ENCODE results near the gene NR4A1.

GRCh38 chr12:52043386-52044212, 7.6 kb upstream of the NR4A1 start:
- TF ChIP-seq POLR2AphosphoS5 (IDR thresholded peaks at IDR 0.05; ENCODE audit: low read depth, low read length) = no peak
- TF ChIP-seq TAF1 (IDR thresholded peaks at IDR 0.05; ENCODE audit: borderline replicate concordance, insufficient read depth, low read length) = no peak
- no peak for TF ChIP-seq REST (IDR thresholded peaks at IDR 0.05; ENCODE audit: insufficient read depth in 1 of 2, low read depth in 2 of 2, low read length in 2 of 2)
- no peak for TF ChIP-seq SIN3A (IDR thresholded peaks at IDR 0.05; ENCODE audit: borderline replicate concordance, insufficient read depth, low read length)
- TF ChIP-seq FOXP2 (optimal IDR thresholded peaks at IDR 0.05; ENCODE audit: borderline replicate concordance, extremely low read depth, extremely low read length, insufficient read depth) = no peak

All from PFSK-1 (cell line).